CD14-positive monocyte (primary cell): Measurements from ENCODE around the gene BICDL1. TPM values are rescaled to one million over a fixed set of nuclear protein-coding genes. Genes with fewer than 3 reads are reported as not detected.

Source experiments
- DNase-seq, 3 donors: peaks; one replicate each; pipeline ENCODE4 v3.0.0-alpha.2; 2011 to 2022
- H2AFZ ChIP-seq: 2 replicates; pipeline ENCODE4 v1.6.0; 2012; ENCODE audit warnings: mild to moderate bottlenecking, low read depth, low read length, inconsistent platforms; ENCODE audit not compliant: insufficient read depth, poor library complexity, severe bottlenecking
- H3K27ac ChIP-seq, 2 donors: 1 replicate in 1 of 2; 2 replicates in 1 of 2; pipeline ENCODE4 v1.5.1; 2012 to 2013; ENCODE audit warnings: low read length in 2 of 2, control low read depth in 1 of 2, inconsistent platforms in 1 of 2, low read depth in 1 of 2, mild to moderate bottlenecking in 1 of 2
- H3K27me3 ChIP-seq, 2 donors: one replicate each; pipeline versions ENCODE4 v1.6.0 to v1.6.1; 2011 to 2013; ENCODE audit warnings: low read length in 2 of 2; ENCODE audit not compliant: control insufficient read depth in 2 of 2, insufficient read depth in 2 of 2
- H3K36me3 ChIP-seq, 2 donors: replicated peaks in 1 of 2; 1 replicate in 1 of 2; 2 replicates in 1 of 2; pipeline versions ENCODE4 v1.5.1 to v1.6.1; 2012 to 2013; ENCODE audit warnings: low read length in 2 of 2, control low read depth in 1 of 2, inconsistent platforms in 1 of 2, mild to moderate bottlenecking in 1 of 2; ENCODE audit not compliant: insufficient read depth in 2 of 2, control insufficient read depth in 1 of 2
- H3K4me1 ChIP-seq, 2 donors: 1 replicate in 1 of 2; 2 replicates in 1 of 2; pipeline versions ENCODE4 v1.5.1 to v1.6.1; 2012 to 2013; ENCODE audit warnings: low read length in 2 of 2, control low read depth in 1 of 2, inconsistent platforms in 1 of 2, mild to moderate bottlenecking in 1 of 2, moderate library complexity in 1 of 2; ENCODE audit not compliant: insufficient read depth in 2 of 2, control insufficient read depth in 1 of 2
- H3K4me2 ChIP-seq: replicated peaks from 2 replicates; pipeline ENCODE3; 2012; ENCODE audit warnings: low read length, moderate library complexity, mild to moderate bottlenecking; ENCODE audit not compliant: poor library complexity, severe bottlenecking; ENCODE audit errors: extremely low read depth
- H3K4me3 ChIP-seq, 3 experiments: fragments of 200-600 bp in 1 of 3; sonication (generic) in 1 of 3; replicated peaks in 1 of 3; 1 replicate in 2 of 3; 2 replicates in 1 of 3; pipeline ENCODE4 v1.5.1; 2011 to 2013; ENCODE audit warnings: low read length in 3 of 3, mild to moderate bottlenecking in 3 of 3, control low read depth in 2 of 3, low read depth in 2 of 3, inconsistent platforms in 1 of 3, moderate library complexity in 1 of 3
- H3K79me2 ChIP-seq: 2 replicates; pipeline ENCODE4 v1.6.0; 2012; ENCODE audit warnings: mild to moderate bottlenecking, control low read depth, inconsistent platforms, low read length, moderate library complexity; ENCODE audit not compliant: insufficient read depth
- H3K9ac ChIP-seq: 2 replicates; pipeline ENCODE4 v1.6.0; 2017; ENCODE audit warnings: low read length, mild to moderate bottlenecking; ENCODE audit not compliant: insufficient read depth, poor library complexity, severe bottlenecking
- H3K9me3 ChIP-seq, 2 donors: replicated peaks in 1 of 2; 1 replicate in 1 of 2; 2 replicates in 1 of 2; pipeline versions ENCODE4 v1.5.1 to v1.6.1; 2012 to 2013; ENCODE audit warnings: low read length in 2 of 2, control low read depth in 1 of 2; ENCODE audit not compliant: control insufficient read depth in 1 of 2, insufficient read depth in 1 of 2
- H4K20me1 ChIP-seq: 2 replicates; pipeline ENCODE4 v1.6.0; 2012; ENCODE audit warnings: mild to moderate bottlenecking, low read length, control low read depth, moderate library complexity; ENCODE audit not compliant: insufficient read depth
- H3K27ac Mint-ChIP-seq, 7 donors: one replicate each; pipeline ENCODE4 v1.8.0; 2020; ENCODE audit warnings: mild to moderate bottlenecking in 7 of 7, mixed read lengths in 7 of 7, moderate library complexity in 6 of 7, inconsistent platforms in 2 of 7
- H3K27me3 Mint-ChIP-seq, 3 donors: one replicate each; pipeline ENCODE4 v1.8.0; 2021 to 2022; ENCODE audit warnings: low read depth in 3 of 3, mild to moderate bottlenecking in 3 of 3, mixed read lengths in 3 of 3, moderate library complexity in 3 of 3, inconsistent platforms in 1 of 3
- H3K36me3 Mint-ChIP-seq, 2 donors: one replicate each; pipeline ENCODE4 v1.8.0; 2020; ENCODE audit warnings: mixed read lengths in 2 of 2, inconsistent platforms in 1 of 2, mild to moderate bottlenecking in 1 of 2
- H3K4me1 Mint-ChIP-seq: one replicate; pipeline ENCODE4 v1.8.0; 2020; ENCODE audit warnings: mild to moderate bottlenecking, mixed read lengths
- H3K4me3 Mint-ChIP-seq, 2 donors: one replicate each; pipeline ENCODE4 v1.8.0; 2020; ENCODE audit warnings: mild to moderate bottlenecking in 2 of 2, mixed read lengths in 2 of 2, moderate library complexity in 1 of 2
- H3K9me3 Mint-ChIP-seq, 7 donors: one replicate each; pipeline ENCODE4 v1.8.0; 2020 to 2022; ENCODE audit warnings: mixed read lengths in 7 of 7, mild to moderate bottlenecking in 6 of 7, moderate library complexity in 6 of 7, inconsistent platforms in 2 of 7
- CTCF ChIP-seq: fragments of 200-600 bp; IDR thresholded peaks from one replicate; pipeline ENCODE4 v1.8.0; 2022; ENCODE audit warnings: antibody characterized with exemption, mild to moderate bottlenecking
- WGBS: methylation state at CpG from one replicate; pipeline ENCODE4 v1.1.5; 2013; ENCODE audit warnings: missing lambda C conversion rate; ENCODE audit not compliant: insufficient coverage; 5-methylcytosine and 5-hydroxymethylcytosine counted together
- intact Hi-C, 2 donors: fragments of 100-400 bp; cut with micrococcal nuclease; formaldehyde crosslinking; loops; one replicate each; pipeline versions ENCODE4 v1.15.0 to v1.15.1; 2023
- polyA plus RNA-seq, 3 donors: library from polyadenylated mRNA; depleted of rRNA in 1 of 3; unstranded in 2 of 3; stranded (reverse) in 1 of 3; fragments of 300-500 nt in 2 of 3; fragments of >200 nt in 1 of 3; fragmentation: Illumina TruSeq in 2 of 3; gene quantifications; 1 replicate in 2 of 3; 2 replicates in 1 of 3; pipeline ENCODE4 v1.2.3, GENCODE V29; 2012 to 2021

The BICDL1 gene
- polyA plus RNA-seq, 3 donors = 0.13 TPM; not detected in 2

GRCh38 chr12:120076651-120077050, 87.6 kb downstream of the BICDL1 start:
- no peak overlapping the region for H3K4me3 Mint-ChIP-seq
- no peaks in the 10 kb centered on the region for H3K9me3 ChIP-seq

GRCh38 chr12:120077260-120077659, 88.2 kb downstream of the BICDL1 start:
- H3K27ac ChIP-seq = no peak overlapping the region
- H3K9me3 ChIP-seq = no peaks in the 10 kb centered on the region
- intact Hi-C loops = no loop called here
- no peak for DNase-seq
- no peaks in the 10 kb centered on the region for H3K27me3 ChIP-seq
- no peak overlapping the region for H3K4me3 Mint-ChIP-seq
- TF ChIP-seq CTCF = no peak
- no peaks in the 10 kb centered on the region for H4K20me1 ChIP-seq
- no peak overlapping the region for H3K4me2 ChIP-seq
- H3K4me1 Mint-ChIP-seq = peaks cover 7% of the 10 kb centered on the region
- H2AFZ ChIP-seq = no peak overlapping the region
- H3K27ac Mint-ChIP-seq = no peak overlapping the region
- 86% methylated on average over 5 of the region's 6 CpGs for WGBS
- peaks cover 0 to 6% (median 3%) of the 10 kb centered on the region in 3 donors for H3K27me3 Mint-ChIP-seq
- H3K9ac ChIP-seq = no peak overlapping the region
- H3K79me2 ChIP-seq = no peaks in the 10 kb centered on the region
- H3K9me3 Mint-ChIP-seq = peaks cover 0 to 2% (median 0%) of the 10 kb centered on the region in 7 donors
- H3K4me1 ChIP-seq = peaks cover 0 to 3% of the 10 kb centered on the region in 2 donors
- H3K36me3 Mint-ChIP-seq = no peaks in the 10 kb centered on the region
- no peaks in the 10 kb centered on the region for H3K36me3 ChIP-seq
- no peak overlapping the region for H3K4me3 ChIP-seq

More at GRCh38 chr12:120076651-120077050, 87.6 kb downstream of the BICDL1 start:
- H3K36me3 Mint-ChIP-seq = no peaks in the 10 kb centered on the region
- Histone ChIP-seq H3K79me2 (no peaks in the 10 kb centered on the region), H3K36me3 (no peaks in the 10 kb centered on the region), H2AFZ (no peak overlapping the region), H3K9ac (no peak overlapping the region), H3K4me2 (no peak overlapping the region), H4K20me1 (no peaks in the 10 kb centered on the region), H3K27me3 (no peaks in the 10 kb centered on the region), H3K4me3 (no peak overlapping the region), H3K27ac (no peak overlapping the region), H3K4me1 (peaks cover 0 to 3% of the 10 kb centered on the region in 2 donors)
- no peak for DNase-seq
- no peak overlapping the region for H3K27ac Mint-ChIP-seq
- peaks cover 0 to 2% (median 0%) of the 10 kb centered on the region in 7 donors for H3K9me3 Mint-ChIP-seq
- WGBS = 97% methylated on average over 4 of the region's 6 CpGs
- TF ChIP-seq CTCF = no peak
- peaks cover 7% of the 10 kb centered on the region for H3K4me1 Mint-ChIP-seq
- intact Hi-C loops = no loop called here
- H3K27me3 Mint-ChIP-seq = peaks cover 0 to 6% (median 3%) of the 10 kb centered on the region in 3 donors
